ENCODE results near the gene NECTIN3. TPM values are rescaled to one million over a fixed set of nuclear protein-coding genes. Genes with fewer than 3 reads are reported as not detected.

The NECTIN3 gene
- total RNA-seq, 1 donor from 2014 or later: 22.9 TPM

GRCh38 chr3:111035316-111035715 is 36.3 kb upstream of the NECTIN3 start:
- H3K36me3 ChIP-seq (ENCODE audit: control insufficient read depth, insufficient read depth, low read length): no peaks in the 10 kb centered on the region
- TF ChIP-seq, protein P1, sequence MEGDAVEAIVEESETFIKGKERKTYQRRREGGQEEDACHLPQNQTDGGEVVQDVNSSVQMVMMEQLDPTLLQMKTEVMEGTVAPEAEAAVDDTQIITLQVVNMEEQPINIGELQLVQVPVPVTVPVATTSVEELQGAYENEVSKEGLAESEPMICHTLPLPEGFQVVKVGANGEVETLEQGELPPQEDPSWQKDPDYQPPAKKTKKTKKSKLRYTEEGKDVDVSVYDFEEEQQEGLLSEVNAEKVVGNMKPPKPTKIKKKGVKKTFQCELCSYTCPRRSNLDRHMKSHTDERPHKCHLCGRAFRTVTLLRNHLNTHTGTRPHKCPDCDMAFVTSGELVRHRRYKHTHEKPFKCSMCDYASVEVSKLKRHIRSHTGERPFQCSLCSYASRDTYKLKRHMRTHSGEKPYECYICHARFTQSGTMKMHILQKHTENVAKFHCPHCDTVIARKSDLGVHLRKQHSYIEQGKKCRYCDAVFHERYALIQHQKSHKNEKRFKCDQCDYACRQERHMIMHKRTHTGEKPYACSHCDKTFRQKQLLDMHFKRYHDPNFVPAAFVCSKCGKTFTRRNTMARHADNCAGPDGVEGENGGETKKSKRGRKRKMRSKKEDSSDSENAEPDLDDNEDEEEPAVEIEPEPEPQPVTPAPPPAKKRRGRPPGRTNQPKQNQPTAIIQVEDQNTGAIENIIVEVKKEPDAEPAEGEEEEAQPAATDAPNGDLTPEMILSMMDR (IDR thresholded peaks at IDR 0.05; ENCODE audit: insufficient read depth, low read length, poor library complexity, severe bottlenecking): no peak
- H3K27me3 ChIP-seq (ENCODE audit: control insufficient read depth, insufficient read depth, low read length): no peaks in the 10 kb centered on the region
- no peak overlapping the region for H3K4me3 ChIP-seq (ENCODE audit: low read depth, low read length)
- no peak for DNase-seq (ENCODE audit: low read depth)

- DNase-seq (ENCODE audit: low read depth): no peak
- Histone ChIP-seq H3K27me3 (ENCODE audit: control insufficient read depth, insufficient read depth, low read length) (no peaks in the 10 kb centered on the region), H3K36me3 (ENCODE audit: control insufficient read depth, insufficient read depth, low read length) (no peaks in the 10 kb centered on the region), H3K4me3 (ENCODE audit: low read depth, low read length) (no peak overlapping the region)
- TF ChIP-seq, protein P1 (IDR thresholded peaks at IDR 0.05; ENCODE audit: insufficient read depth, low read length, poor library complexity, severe bottlenecking): no peak
Observed at GRCh38 chr3:111035902-111036301, 35.7 kb upstream of the NECTIN3 start.

GRCh38 chr3:111040959-111041358 is 30.7 kb upstream of the NECTIN3 start:
- H3K27me3 ChIP-seq (ENCODE audit: control insufficient read depth, insufficient read depth, low read length): no peaks in the 10 kb centered on the region
- H3K4me3 ChIP-seq (ENCODE audit: low read depth, low read length): no peak overlapping the region
- H3K36me3 ChIP-seq (ENCODE audit: control insufficient read depth, insufficient read depth, low read length): no peaks in the 10 kb centered on the region
- TF ChIP-seq, protein P1 (IDR thresholded peaks at IDR 0.05; ENCODE audit: insufficient read depth, low read length, poor library complexity, severe bottlenecking): no peak
- DNase-seq (ENCODE audit: low read depth): no peak

- no peaks in the 10 kb centered on the region for H3K36me3 ChIP-seq (ENCODE audit: control insufficient read depth, insufficient read depth, low read length)
- H3K4me3 ChIP-seq (ENCODE audit: low read depth, low read length): no peak overlapping the region
- DNase-seq (ENCODE audit: low read depth): no peak
- TF ChIP-seq, protein P1 (IDR thresholded peaks at IDR 0.05; ENCODE audit: insufficient read depth, low read length, poor library complexity, severe bottlenecking): no peak
- H3K27me3 ChIP-seq (ENCODE audit: control insufficient read depth, insufficient read depth, low read length): no peaks in the 10 kb centered on the region
Observed at GRCh38 chr3:111045564-111045963, 26.1 kb upstream of the NECTIN3 start.

DNA sequence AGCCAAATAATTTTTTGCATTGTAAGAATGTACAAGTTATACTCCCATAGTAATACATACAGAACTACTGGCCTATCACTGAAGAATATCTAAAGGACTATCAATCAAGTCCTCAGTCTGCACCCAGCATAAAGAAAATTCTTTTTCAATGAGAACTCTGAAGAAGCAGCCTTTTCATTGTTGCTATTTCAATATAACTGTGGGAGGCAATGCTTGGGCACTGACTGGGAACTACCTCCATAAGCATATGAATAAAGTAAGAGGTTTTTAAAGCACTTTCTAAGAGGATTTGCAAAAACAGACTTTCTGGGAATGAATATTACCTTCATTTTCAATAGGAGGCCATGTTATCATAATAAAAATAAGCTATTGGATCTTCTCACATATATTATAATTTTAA is 24.6 kb upstream of the NECTIN3 start:
- TF ChIP-seq, protein P1 (IDR thresholded peaks at IDR 0.05; ENCODE audit: insufficient read depth, low read length, poor library complexity, severe bottlenecking): no peak
- H3K4me3 ChIP-seq (ENCODE audit: low read depth, low read length): no peak overlapping the region
- no peaks in the 10 kb centered on the region for H3K36me3 ChIP-seq (ENCODE audit: control insufficient read depth, insufficient read depth, low read length)
- no peaks in the 10 kb centered on the region for H3K27me3 ChIP-seq (ENCODE audit: control insufficient read depth, insufficient read depth, low read length)
- no peak for DNase-seq (ENCODE audit: low read depth)

DNA sequence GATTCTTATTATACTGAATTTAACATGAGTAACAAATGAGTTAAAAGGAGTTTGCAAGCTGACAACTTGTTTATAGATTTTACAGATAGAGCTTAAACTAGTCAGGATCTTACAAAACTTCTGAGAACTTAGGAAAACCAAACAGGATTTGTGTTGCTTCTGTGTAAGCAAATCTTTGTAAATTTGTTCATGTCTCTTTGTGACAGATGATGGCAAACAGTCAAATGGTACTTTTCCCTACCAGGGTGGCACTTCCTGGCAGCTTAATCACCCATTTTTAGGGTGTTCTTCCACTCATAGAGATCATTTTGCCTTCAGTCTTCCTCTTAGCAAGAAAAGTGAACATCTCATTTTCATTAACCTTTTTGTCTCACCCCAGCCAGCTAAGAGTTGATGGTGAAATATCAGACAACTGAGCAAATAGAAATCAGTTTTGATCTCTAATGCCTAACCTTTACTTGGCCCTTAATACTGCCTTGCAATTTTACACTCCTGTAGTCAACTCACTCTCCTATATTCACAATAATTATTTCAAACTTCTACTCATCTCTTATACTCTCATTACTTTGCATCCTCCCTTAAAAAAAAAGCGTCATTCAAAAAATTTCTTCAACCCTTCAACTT is 23.7 kb upstream of the NECTIN3 start:
- no peaks in the 10 kb centered on the region for H3K36me3 ChIP-seq (ENCODE audit: control insufficient read depth, insufficient read depth, low read length)
- TF ChIP-seq, protein P1 (IDR thresholded peaks at IDR 0.05; ENCODE audit: insufficient read depth, low read length, poor library complexity, severe bottlenecking): no peak
- no peak overlapping the region for H3K4me3 ChIP-seq (ENCODE audit: low read depth, low read length)
- DNase-seq (ENCODE audit: low read depth): no peak
- H3K27me3 ChIP-seq (ENCODE audit: control insufficient read depth, insufficient read depth, low read length): no peaks in the 10 kb centered on the region
